ENCODE measurements around the gene USP30. TPM values are rescaled to one million over a fixed set of nuclear protein-coding genes. Genes with fewer than 3 reads are reported as not detected.

USP30 gene
- total RNA-seq, 2 experiments from 2014 or later = 5.9 to 8.8 TPM

GRCh38 chr12:109116611-109116949, 64.2 kb downstream of the USP30 start:
- H3K27me3 Mint-ChIP-seq (ENCODE audit: low read depth) = no peaks in the 10 kb centered on the region
- DNase-seq = no peak
- no peak overlapping the region for H3K4me3 Mint-ChIP-seq
- ChIA-PET POLR2A (no interaction called here), CTCF (no interaction called here)
- peaks cover 16% of the 10 kb centered on the region for H3K4me1 Mint-ChIP-seq (ENCODE audit: low read depth)
- no peak overlapping the region for H3K27ac Mint-ChIP-seq
- no peak for ATAC-seq
- H3K36me3 Mint-ChIP-seq (ENCODE audit: low read depth) = no peaks in the 10 kb centered on the region
- no peaks in the 10 kb centered on the region for H3K9me3 Mint-ChIP-seq (ENCODE audit: insufficient read depth)

- H3K9me3 Mint-ChIP-seq (ENCODE audit: insufficient read depth) = no peaks in the 10 kb centered on the region
- H3K36me3 Mint-ChIP-seq (ENCODE audit: low read depth) = no peaks in the 10 kb centered on the region
- no peak overlapping the region for H3K4me3 Mint-ChIP-seq
- no peaks in the 10 kb centered on the region for H3K27me3 Mint-ChIP-seq (ENCODE audit: low read depth)
- no peak overlapping the region for H3K27ac Mint-ChIP-seq
- H3K4me1 Mint-ChIP-seq (ENCODE audit: low read depth) = peaks cover 8% of the 10 kb centered on the region
- CTCF ChIA-PET = interaction anchor here (0.8 to 1.6 kb wide), 3 partner anchors 8 to 273 kb away, joined by 3 to 8 read pairs (median 3); partner anchors contain the start of gene ALKBH2
- POLR2A ChIA-PET = no interaction called here
- DNase-seq (no peak), ATAC-seq (no peak)
Observed at GRCh38 chr12:109120095-109120494, 67.7 kb downstream of the USP30 start.

GRCh38 chr12:109120557-109120956, 68.2 kb downstream of the USP30 start:
- ATAC-seq (no peak), DNase-seq (no peak)
- H3K27me3 Mint-ChIP-seq (ENCODE audit: low read depth) = no peaks in the 10 kb centered on the region
- CTCF ChIA-PET = interaction anchor here (0.8 to 1.6 kb wide), 3 partner anchors 9 to 273 kb away, joined by 3 to 8 read pairs (median 3); partner anchors contain the start of gene ALKBH2
- POLR2A ChIA-PET = no interaction called here
- H3K9me3 Mint-ChIP-seq (ENCODE audit: insufficient read depth) = no peaks in the 10 kb centered on the region
- no peaks in the 10 kb centered on the region for H3K36me3 Mint-ChIP-seq (ENCODE audit: low read depth)
- no peak overlapping the region for H3K27ac Mint-ChIP-seq
- peaks cover 6% of the 10 kb centered on the region for H3K4me1 Mint-ChIP-seq (ENCODE audit: low read depth)
- no peak overlapping the region for H3K4me3 Mint-ChIP-seq

DNA sequence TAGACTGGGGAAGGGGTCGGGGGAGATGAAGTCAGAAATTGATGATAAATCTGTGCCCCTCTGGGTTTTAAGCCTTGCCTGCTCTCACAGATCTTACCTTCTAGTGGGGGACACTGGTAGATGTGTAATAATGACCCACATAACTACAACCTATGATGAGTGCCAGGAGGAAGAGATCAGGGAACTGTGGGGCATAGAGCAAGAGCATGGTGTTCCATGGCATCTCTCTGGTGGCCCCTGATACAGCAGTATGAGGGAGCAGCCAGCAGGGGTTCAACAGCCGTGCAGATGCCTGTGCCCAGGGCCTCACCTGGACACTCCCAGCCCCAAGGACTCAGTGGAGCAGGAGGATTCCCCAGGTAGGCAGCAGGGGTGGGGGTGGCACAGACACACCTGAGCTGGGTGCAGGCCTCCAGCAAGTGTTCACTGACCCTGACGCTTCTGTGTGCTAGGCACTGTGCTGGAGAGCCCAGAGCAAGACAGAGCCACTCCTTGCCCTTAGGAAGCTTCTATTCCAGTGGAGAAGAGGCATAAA, 69.0 kb downstream of the USP30 start:
- Mint-ChIP-seq H3K4me3 (no peak overlapping the region), H3K36me3 (ENCODE audit: low read depth) (no peaks in the 10 kb centered on the region), H3K27ac (no peak overlapping the region), H3K9me3 (ENCODE audit: insufficient read depth) (no peaks in the 10 kb centered on the region), H3K27me3 (ENCODE audit: low read depth) (no peaks in the 10 kb centered on the region), H3K4me1 (ENCODE audit: low read depth) (no peaks in the 10 kb centered on the region)
- DNase-seq (no peak), ATAC-seq (peak; percentile 36)
- POLR2A ChIA-PET = no interaction called here
- CTCF ChIA-PET = no interaction called here

- DNase-seq (no peak), ATAC-seq (no peak)
- H3K9me3 Mint-ChIP-seq (ENCODE audit: insufficient read depth) = no peaks in the 10 kb centered on the region
- H3K4me3 Mint-ChIP-seq = no peak overlapping the region
- no peaks in the 10 kb centered on the region for H3K36me3 Mint-ChIP-seq (ENCODE audit: low read depth)
- H3K27ac Mint-ChIP-seq = no peak overlapping the region
- H3K27me3 Mint-ChIP-seq (ENCODE audit: low read depth) = peaks cover 2% of the 10 kb centered on the region
- ChIA-PET CTCF (interaction anchor here (1.0 kb wide), 1 partner anchor 13 kb away, joined by 6 read pairs; no protein-coding TSS in a partner anchor), POLR2A (no interaction called here)
- no peaks in the 10 kb centered on the region for H3K4me1 Mint-ChIP-seq (ENCODE audit: low read depth)
Observed at GRCh38 chr12:109124878-109125648, 72.7 kb downstream of the USP30 start.

GRCh38 chr12:109125791-109126190, 73.4 kb downstream of the USP30 start:
- DNase-seq (no peak), ATAC-seq (no peak)
- H3K4me1 Mint-ChIP-seq (ENCODE audit: low read depth) = no peaks in the 10 kb centered on the region
- H3K27ac Mint-ChIP-seq = no peak overlapping the region
- H3K27me3 Mint-ChIP-seq (ENCODE audit: low read depth) = peaks cover 2% of the 10 kb centered on the region
- CTCF ChIA-PET = no interaction called here
- no peak overlapping the region for H3K4me3 Mint-ChIP-seq
- H3K36me3 Mint-ChIP-seq (ENCODE audit: low read depth) = no peaks in the 10 kb centered on the region
- H3K9me3 Mint-ChIP-seq (ENCODE audit: insufficient read depth) = no peaks in the 10 kb centered on the region
- POLR2A ChIA-PET = no interaction called here

- POLR2A ChIA-PET = no interaction called here
- H3K9me3 Mint-ChIP-seq (ENCODE audit: insufficient read depth) = no peaks in the 10 kb centered on the region
- H3K4me1 Mint-ChIP-seq (ENCODE audit: low read depth) = no peaks in the 10 kb centered on the region
- H3K27ac Mint-ChIP-seq = no peak overlapping the region
- no peak for DNase-seq
- no peaks in the 10 kb centered on the region for H3K36me3 Mint-ChIP-seq (ENCODE audit: low read depth)
- H3K27me3 Mint-ChIP-seq (ENCODE audit: low read depth) = peaks cover 2% of the 10 kb centered on the region
- CTCF ChIA-PET = interaction anchor here (1.0 kb wide), 1 partner anchor 15 kb away, joined by 3 read pairs; no protein-coding TSS in a partner anchor
- H3K4me3 Mint-ChIP-seq = no peak overlapping the region
- ATAC-seq = no peak
Observed at GRCh38 chr12:109126784-109127183, 74.4 kb downstream of the USP30 start.

GRCh38 chr12:109127533-109128242, 75.3 kb downstream of the USP30 start:
- Mint-ChIP-seq H3K9me3 (ENCODE audit: insufficient read depth) (no peaks in the 10 kb centered on the region), H3K4me1 (ENCODE audit: low read depth) (no peaks in the 10 kb centered on the region), H3K36me3 (ENCODE audit: low read depth) (no peaks in the 10 kb centered on the region), H3K27ac (no peak overlapping the region), H3K4me3 (no peak overlapping the region), H3K27me3 (ENCODE audit: low read depth) (peaks cover 2% of the 10 kb centered on the region)
- POLR2A ChIA-PET = no interaction called here
- DNase-seq (no peak), ATAC-seq (no peak)
- CTCF ChIA-PET = interaction anchor here (1.0 kb wide), 1 partner anchor 16 kb away, joined by 3 read pairs; no protein-coding TSS in a partner anchor

DNA sequence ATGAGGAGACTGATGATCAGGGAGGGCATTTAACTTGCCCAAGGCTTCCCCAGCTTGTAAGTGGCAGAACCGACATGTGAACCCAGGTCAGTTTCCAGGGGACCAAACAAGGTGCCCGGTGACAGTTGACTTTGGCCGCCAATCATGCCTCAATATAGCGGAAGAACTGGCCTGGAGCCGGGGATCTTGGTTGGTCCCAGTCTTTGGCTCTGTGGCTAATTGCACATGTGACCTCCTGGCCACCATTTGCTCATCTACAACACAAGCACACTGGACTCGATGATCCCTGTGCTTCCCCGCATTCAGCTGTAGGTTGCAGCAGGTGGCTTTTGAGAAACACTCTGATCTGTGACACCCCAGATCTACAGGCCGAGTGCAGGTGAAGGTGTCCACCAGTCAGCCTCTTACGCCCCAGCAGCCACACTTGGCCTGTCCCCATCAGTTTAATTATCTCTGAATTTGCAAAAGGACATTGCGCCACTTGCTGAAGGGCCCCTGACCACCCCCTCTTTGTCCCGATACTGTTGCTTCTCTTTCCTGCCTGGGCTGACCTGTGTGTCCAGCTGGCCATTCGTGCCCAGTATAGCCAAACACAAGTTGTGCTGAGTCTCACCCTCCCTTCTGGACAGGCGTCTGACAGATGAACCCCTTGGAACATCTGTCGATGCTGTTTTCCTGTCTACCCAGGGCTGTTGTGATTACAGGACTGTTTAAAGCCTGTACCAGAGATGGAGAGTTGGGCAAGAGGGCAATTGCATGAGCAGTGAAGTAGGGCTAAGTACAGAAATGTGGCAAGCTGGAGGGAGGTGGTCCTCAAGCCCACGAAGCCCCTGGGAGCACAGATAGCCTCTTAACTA, 78.1 kb downstream of the USP30 start:
- Mint-ChIP-seq H3K27ac (no peak overlapping the region), H3K27me3 (ENCODE audit: low read depth) (peaks cover 4% of the 10 kb centered on the region), H3K4me1 (ENCODE audit: low read depth) (no peaks in the 10 kb centered on the region), H3K4me3 (no peak overlapping the region), H3K9me3 (ENCODE audit: insufficient read depth) (no peaks in the 10 kb centered on the region), H3K36me3 (ENCODE audit: low read depth) (no peaks in the 10 kb centered on the region)
- DNase-seq (no peak), ATAC-seq (no peak)
- ChIA-PET POLR2A (no interaction called here), CTCF (interaction anchor here (1.4 kb wide), 1 partner anchor 263 kb away, joined by 3 read pairs; no protein-coding TSS in a partner anchor)

DNA sequence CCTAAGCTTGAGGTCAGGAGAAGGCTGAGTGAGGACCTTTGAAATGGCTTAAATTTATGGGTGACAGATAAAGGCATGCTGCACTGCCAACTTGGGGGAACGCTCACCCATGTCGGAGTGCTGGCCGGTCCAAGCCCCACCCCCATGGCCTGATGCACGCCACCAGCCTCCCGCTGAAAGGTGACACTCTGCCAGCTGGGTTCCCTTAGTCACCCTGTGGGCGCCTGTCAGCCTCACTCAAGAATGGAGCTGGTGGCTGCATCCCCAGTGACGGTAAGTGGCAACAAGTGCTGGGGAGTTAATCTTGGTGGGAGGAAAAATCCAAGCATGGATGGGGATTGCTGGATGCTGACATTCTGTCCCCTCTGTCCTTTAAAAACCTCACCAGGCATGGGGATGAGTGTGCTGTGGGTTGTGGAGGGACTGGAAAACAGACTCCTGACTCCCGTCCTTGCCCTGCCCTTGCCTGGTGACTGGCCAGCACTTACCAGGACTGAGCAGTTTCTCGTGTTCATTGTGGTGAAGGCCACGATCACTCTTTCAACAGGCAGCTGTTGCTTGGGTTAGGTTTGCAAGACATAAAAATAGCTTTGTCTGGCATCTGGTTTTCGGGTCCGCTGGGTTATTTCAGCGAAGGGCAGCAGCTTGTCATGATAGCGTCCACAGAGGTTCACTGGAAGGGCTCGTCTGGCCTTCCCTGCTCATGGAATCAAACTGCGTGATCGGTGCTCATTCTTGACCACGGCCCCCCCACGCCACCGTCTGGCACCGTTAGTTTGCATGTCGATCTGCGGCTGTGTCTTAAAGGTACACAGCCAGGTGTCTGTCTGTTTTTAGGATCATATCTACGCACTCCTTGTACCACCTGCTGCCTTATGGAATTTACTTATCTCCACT, 79.0 kb downstream of the USP30 start:
- ChIA-PET CTCF (interaction anchor here (1.4 to 1.6 kb wide), 2 partner anchors 20 to 262 kb away, joined by 3 to 5 read pairs; no protein-coding TSS in a partner anchor), POLR2A (no interaction called here)
- Mint-ChIP-seq H3K9me3 (ENCODE audit: insufficient read depth) (no peaks in the 10 kb centered on the region), H3K4me3 (no peak overlapping the region), H3K27me3 (ENCODE audit: low read depth) (peaks cover 4% of the 10 kb centered on the region), H3K4me1 (ENCODE audit: low read depth) (no peaks in the 10 kb centered on the region), H3K27ac (no peak overlapping the region), H3K36me3 (ENCODE audit: low read depth) (no peaks in the 10 kb centered on the region)
- no peak for DNase-seq
- no peak for ATAC-seq

Data from activated CD8-positive, alpha-beta T cell treated with anti-CD3 and anti-CD28 coated beads, Interleukin-2, amount 10 ng/mL, durations not matched to agents 7 days and 5 days (primary cell).